Epithelial cell of proximal tubule (primary cell): ENCODE measurements around the gene ADCY3. TPM values are rescaled to one million over a fixed set of nuclear protein-coding genes. Genes with fewer than 3 reads are reported as not detected.

ENCODE experiments used
- DNase-seq: peaks from one replicate; pipeline ENCODE4 v3.0.0-alpha.2; 2011; ENCODE audit warnings: low read depth
- H3K4me3 ChIP-seq: 2 replicates; pipeline ENCODE4 v1.5.1; 2011; ENCODE audit warnings: low read depth, mild to moderate bottlenecking, low read length
- CTCF ChIP-seq: conservative IDR thresholded peaks from 2 replicates; pipeline ENCODE4 v1.5.1; 2012; ENCODE audit warnings: low read depth, mild to moderate bottlenecking, low read length
- total RNA-seq: library from RNA; depleted of rRNA; stranded (reverse); fragments of >200 nt; gene quantifications from 2 replicates; pipeline ENCODE4 v1.2.3, GENCODE V29; 2015

ADCY3 gene
- total RNA-seq, 1 donor from 2014 or later, result 18.7 TPM

GRCh38 chr2:24833821-24834732 lies 86.0 kb downstream of the ADCY3 start:
- H3K4me3 ChIP-seq, result no peak overlapping the region
- no peak for TF ChIP-seq CTCF
- no peak for DNase-seq

GRCh38 chr2:24832931-24833701 lies 86.9 kb downstream of the ADCY3 start:
- no peak overlapping the region for H3K4me3 ChIP-seq
- TF ChIP-seq CTCF, result no peak
- DNase-seq, result no peak

GRCh38 chr2:24832521-24832920 lies 87.5 kb downstream of the ADCY3 start:
- H3K4me3 ChIP-seq, result no peak overlapping the region
- TF ChIP-seq CTCF, result no peak
- DNase-seq, result no peak

GRCh38 chr2:24832073-24832461 lies 88.0 kb downstream of the ADCY3 start:
- no peak overlapping the region for H3K4me3 ChIP-seq
- no peak for DNase-seq
- no peak for TF ChIP-seq CTCF

- no peak for DNase-seq
- TF ChIP-seq CTCF, result no peak
- no peak overlapping the region for H3K4me3 ChIP-seq
Observed at GRCh38 chr2:24831221-24832072, 88.6 kb downstream of the ADCY3 start.

- H3K4me3 ChIP-seq, result no peak overlapping the region
Observed at GRCh38 chr2:24830786-24831185, 89.3 kb downstream of the ADCY3 start.

More at GRCh38 chr2:24830786-24831185, 89.3 kb downstream of the ADCY3 start:
- TF ChIP-seq CTCF, result no peak
- no peak for DNase-seq
